Activated CD4-positive, alpha-beta T cell treated with anti-CD3 and anti-CD28 coated beads, Interleukin-2, amount 50 U/mL, for 16 hours (primary cell): ENCODE results near the gene SYT6.

Experiments used
- DNase-seq: peaks from one replicate; pipeline ENCODE4 v3.0.0-alpha.2; 2020

Gene SYT6, protein sequence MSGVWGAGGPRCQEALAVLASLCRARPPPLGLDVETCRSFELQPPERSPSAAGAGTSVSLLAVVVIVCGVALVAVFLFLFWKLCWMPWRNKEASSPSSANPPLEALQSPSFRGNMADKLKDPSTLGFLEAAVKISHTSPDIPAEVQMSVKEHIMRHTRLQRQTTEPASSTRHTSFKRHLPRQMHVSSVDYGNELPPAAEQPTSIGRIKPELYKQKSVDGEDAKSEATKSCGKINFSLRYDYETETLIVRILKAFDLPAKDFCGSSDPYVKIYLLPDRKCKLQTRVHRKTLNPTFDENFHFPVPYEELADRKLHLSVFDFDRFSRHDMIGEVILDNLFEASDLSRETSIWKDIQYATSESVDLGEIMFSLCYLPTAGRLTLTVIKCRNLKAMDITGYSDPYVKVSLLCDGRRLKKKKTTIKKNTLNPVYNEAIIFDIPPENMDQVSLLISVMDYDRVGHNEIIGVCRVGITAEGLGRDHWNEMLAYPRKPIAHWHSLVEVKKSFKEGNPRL

DNA sequence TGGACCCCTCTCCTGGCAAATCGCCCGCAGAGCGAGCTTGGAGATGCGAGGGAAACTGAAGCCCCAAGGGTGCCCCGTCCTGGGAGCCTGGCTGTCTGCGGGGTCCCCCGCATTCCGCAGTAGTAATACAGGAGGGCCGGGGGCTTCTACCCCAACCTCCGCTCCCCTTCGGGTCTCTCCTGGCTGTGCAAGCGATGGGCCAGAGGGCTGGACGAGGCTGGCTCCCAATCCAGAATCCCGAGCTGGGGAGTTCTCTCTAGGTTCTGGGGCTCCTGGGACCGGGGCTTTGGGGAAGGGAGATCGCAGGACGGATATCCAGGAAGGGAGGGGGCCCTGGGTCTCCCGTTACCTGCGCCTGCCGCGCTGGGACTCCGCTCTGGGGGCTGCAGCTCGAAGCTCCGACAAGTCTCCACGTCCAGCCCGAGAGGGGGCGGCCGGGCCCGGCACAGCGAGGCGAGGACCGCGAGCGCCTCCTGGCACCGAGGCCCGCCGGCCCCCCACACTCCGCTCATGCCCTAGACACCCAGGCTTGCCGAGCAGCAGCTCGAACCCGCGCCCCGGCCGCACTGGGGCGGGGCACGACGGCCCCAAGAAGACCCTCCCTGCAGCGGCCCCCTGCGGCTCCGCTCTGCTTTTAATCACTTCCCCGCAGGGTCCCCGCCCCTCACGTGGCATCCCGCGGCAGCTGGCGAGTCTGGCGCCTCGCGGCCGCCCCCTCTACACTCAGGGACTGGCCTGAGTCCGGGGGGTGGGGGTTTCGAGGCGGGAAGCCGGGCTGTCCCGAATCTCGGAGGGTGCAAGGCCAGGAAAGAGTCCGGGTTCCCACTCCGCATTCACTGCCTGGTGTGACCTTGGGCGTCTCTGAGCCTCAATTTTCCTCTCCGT, at the start of gene SYT6:
SYT6 (minus strand) TSS at position 609 of the 885 bp plus-strand sequence; CDS start at position 512, 97 bp downstream.
- no peak for DNase-seq

DNA sequence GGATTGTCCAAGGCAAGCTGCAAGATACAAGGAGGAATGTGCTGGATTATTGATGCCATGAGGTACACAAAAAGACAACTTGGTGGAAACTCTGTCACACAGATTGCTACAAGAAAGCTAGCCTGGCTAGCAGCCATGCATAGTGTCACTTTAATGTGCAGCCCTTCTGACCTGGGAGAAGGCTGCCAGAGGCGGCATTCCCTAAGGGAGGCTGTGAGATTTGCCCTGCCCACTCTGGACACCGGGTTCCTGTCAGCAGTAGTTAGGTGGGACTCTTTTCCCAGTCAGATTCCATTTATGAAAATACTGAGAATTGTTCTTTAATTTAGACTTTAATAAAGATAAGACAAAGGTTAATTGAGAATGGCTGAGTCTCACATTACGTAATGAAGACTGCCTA, 47.8 kb upstream of the SYT6 start:
- no peak for DNase-seq

DNA sequence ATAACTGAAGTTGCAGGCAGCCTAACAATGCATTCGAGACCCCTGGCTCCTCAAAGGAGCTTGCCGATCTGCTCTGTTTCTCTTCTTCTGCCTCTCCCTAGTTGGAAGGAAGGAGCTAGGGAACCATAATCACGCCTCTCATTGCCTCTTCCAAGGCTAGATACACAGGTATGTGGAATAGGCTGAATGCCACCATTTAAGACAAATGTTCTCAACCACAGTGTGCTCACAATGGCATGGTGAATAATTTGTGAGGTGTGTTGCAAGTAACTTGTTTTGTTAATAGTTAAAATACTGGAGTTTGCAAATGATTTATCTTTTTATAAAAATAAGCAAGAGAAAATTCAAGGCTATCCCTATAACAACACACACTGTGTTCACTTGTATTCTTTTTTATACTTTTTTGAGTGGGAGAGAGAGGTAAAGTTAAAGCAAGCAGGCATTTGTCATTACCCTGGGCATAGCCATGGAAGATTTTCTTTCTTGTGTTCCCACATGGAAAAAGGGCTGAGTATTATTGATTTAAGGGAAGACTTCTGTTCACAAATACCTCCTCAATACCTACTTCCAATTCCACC, 45.4 kb upstream of the SYT6 start:
- no peak for DNase-seq

DNA sequence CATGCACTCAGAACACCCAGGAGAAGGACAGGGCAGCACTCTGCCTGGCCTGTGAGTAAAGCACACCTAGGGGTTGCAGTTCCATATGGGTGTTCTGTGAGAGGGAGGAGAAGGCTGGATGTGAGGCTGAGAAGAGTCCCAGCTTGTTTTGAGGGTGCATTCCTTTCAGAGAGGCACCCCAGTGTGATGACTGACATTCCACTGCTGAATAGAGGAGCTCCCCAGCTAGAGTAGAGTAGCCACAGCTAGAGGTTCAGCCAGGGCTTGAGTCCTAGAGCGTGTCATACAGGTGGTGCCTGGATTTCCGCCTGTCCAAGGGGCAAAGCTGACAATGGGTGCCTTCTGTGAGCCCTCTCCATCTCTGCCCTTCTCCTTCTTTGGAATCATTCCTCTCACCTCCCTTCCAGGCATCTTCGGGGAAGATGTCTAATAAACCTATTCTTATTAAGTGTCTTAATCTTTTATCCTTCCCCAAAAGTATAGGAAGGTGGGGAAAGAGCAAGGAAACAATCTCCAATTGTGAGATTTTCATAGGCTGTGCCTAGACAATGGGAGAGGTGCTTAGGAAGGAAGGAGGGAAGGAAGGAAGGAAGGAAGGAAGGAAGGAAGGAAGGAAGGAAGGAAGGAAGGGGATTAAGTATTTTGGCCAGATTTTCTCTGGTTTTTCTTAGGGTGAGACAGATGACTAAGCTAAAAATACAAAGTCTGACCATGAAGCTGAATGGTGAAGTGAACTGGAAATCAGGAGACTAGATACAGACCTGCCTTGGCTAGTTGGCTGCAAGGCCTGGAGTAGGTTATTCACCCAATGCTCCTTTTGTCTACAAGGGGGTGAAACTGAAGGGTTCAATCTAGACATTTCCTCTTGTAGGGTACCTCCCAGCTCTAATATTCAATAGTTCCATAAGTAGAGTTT, 43.6 kb upstream of the SYT6 start:
- no peak for DNase-seq

DNA sequence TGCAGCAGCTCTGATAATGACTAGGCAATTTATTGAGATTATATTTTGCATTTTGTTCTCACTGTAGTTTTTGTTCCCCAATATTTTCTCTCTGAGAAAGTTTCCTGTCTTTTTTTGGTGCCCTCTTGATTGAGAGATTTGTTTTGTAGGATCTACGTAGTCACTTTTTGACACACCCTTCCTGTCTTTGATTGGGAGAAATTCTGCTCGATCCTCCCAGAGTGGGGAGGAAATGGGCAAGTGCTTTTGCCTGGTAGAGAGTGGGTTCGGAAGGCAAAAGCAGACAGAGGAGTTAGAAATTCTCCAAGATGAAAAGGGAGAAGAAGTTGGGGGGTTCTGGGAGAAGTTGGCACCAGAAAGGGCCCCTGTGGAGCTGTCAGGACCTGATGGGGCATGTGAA, 42.1 kb upstream of the SYT6 start:
- DNase-seq = no peak

DNA sequence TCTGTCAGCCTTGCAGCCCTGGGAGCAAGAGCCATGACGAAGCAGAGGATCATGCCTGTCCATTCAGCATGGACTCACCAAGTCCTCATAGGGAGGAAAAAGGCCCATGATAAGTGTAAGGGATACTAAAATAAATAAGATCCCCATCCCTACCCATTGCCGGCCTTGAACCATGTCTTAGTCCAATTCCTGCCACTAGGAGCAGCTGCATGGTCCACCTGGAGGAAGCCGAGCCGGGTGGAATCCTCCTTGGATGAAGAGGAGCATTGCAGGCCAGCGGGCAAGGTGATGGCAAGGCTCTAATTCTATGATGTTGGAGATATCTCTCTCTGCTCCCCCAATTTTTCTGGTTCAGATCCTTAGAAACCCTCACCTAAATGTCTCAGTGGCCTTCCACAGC, 38.7 kb upstream of the SYT6 start:
- DNase-seq = no peak

DNA sequence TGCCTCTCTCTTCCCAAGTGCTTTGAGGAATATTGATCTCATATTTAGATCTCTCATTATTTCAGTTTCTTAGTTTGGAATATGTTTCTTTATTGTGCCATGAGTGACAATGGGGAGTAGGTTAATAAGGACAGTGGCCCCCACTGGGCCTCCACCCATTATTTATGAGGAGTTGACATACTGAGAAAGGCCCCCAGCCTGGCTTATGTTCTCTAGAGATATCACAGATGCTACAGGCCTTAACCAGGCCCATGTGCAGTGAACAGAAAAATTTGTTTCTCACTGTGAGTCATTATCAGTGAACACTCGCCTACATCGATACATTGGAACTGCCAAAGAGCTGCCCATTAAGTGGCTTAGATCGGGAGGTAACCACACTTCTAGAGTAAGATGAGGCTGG, 35.7 kb upstream of the SYT6 start:
- DNase-seq = no peak

DNA sequence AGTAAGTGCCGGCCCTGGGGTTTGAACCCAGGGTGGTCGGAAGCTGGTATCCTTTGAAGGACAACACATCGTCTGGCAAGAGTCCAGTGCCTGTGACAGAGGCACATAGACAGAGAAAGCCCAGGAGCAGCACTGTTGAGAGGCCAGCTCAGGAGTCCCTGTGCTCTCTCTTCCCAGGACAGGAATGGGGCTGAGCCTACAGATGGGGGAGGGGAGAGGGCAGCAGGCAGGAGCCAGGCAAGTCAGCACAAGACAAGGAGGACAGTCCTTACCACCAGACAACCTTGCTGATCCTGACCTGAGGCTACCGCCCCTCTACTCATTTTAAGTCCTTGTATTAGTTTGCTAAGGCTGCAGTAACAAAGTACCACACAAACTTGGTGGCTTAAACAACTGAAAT, 27.7 kb upstream of the SYT6 start:
- no peak for DNase-seq

DNA sequence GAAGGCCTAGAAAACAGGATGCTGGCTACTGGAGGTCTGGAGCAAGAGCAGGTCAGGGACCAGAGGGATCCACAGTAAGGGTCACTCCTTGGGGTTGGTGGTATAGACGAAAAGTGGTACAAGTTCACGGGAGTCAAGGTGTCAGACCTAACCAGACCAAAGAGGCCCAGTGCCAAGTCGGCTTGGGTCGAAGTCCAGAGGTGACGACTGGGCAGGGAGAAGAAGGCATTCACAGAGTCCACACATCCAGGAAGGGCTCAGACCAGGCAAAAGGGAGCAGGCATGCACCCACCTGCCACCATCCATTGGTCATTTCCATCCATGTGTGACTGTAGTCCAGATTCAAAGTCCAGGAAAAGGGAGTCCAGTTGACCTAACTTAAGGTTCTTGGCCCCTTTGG, 27.1 kb upstream of the SYT6 start:
- DNase-seq = no peak

DNA sequence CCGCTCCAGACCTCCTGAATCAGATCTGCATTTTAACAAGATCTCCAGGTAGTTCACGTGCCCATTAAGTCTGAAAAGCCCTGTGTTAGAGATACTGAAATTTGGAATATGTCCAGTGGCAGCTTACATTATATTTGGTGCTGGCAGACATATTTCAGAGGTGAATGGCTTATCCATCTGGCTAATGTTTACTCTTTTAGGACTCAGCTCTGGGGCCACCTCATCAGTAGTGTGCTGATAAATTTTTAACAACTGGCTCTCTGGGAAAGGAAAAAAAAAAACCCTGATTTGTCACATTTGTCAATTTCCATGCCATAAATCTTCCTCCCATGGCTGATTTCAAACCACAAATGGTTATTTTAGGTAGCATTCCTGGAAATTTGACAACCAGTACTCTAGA, 25.3 kb upstream of the SYT6 start:
- no peak for DNase-seq

DNA sequence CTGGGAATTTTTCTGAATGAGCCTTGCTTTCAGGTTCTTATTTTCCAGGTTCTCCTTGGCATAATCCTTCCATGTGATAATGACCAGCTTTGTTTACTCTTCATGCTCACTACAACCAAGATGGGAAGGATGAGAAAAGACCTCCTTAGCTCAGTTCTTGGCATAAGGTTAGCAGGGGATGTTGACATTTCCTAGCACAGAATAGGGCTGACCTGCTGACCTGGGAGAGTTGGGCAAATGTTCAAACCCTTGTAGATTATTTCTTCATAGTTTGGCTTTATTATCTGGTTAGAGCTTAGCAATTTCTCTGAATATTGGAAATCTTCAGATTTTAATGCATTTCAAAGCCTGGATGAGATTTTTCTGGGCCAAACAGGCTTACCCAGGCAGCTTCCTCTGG, 23.6 kb upstream of the SYT6 start:
- DNase-seq = no peak

DNA sequence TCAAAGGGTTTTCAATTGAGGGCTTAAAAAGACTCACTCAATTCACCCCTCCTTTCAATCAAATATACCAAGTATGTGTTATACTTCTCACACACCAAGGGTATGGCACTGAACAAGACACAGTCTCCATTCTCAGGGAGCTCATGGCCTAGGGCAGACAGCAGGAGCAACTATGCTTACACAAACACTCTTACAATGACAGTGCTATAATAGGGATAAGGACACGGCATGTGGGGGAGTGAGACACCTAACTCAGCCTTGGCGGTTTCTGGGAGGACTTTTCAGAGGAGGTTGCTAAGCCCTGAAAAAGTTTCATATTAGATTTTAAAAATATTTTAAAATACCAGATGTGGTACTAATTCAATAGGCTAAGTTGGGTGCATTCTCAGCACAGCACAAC, 22.7 kb upstream of the SYT6 start:
- DNase-seq = no peak

DNA sequence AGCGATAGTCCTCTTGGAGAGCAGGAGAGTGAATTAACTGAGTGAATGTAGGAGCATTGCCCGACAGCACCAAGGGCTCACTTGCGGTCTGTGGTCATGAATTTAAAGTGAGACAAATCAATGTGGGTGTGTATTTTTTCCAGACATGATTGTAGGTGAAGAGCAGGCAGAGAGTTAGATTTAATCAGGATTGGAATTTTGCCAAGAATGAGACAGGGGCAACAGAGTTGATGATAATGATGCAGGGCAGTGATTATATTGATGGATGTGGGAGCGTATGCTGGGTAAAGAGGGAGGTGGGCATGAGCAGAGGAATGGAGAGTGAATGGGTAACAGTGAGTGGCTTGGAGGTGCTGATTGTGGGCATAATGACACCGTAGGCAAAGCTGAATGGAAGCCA, 20.0 kb upstream of the SYT6 start:
- no peak for DNase-seq

DNA sequence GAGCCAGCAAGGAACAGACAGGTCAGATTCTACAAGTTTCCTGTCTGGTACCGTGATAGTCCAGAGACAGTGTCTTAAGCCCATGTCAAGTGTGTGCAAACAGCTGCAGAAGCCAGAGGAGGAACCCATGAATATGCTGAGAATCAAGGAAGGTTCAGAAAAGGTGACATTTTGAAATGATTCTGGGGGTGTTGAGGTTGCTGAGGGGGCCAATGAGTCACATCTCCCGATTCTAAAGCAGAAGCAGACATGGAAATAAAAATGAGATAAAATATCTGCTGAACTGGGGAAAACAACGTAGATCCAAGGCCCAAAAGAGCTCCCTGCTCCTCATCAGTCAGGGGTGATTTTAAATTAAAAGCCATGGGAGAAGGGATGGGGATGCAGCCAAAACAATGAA, 15.8 kb upstream of the SYT6 start:
- no peak for DNase-seq

DNA sequence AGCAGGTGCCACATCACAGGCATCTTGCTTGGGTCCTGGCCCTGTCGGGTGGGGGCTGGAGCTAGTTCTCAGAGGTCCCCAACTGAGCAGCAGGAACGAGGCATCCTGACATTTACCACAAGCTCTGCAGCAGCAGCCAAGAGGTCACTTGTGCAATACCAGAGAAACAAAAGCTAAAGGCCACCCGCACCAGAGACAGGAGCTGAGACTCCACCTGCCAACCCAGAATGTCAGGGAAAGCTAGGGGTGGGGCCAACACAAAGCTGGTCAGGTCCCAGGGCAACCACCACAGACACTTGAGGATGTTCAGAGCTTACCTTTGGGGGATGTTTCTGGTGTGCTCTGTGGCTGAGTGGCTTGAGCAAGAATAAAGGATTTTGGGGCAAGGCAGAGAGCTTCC, 13.6 kb upstream of the SYT6 start:
- no peak for DNase-seq

DNA sequence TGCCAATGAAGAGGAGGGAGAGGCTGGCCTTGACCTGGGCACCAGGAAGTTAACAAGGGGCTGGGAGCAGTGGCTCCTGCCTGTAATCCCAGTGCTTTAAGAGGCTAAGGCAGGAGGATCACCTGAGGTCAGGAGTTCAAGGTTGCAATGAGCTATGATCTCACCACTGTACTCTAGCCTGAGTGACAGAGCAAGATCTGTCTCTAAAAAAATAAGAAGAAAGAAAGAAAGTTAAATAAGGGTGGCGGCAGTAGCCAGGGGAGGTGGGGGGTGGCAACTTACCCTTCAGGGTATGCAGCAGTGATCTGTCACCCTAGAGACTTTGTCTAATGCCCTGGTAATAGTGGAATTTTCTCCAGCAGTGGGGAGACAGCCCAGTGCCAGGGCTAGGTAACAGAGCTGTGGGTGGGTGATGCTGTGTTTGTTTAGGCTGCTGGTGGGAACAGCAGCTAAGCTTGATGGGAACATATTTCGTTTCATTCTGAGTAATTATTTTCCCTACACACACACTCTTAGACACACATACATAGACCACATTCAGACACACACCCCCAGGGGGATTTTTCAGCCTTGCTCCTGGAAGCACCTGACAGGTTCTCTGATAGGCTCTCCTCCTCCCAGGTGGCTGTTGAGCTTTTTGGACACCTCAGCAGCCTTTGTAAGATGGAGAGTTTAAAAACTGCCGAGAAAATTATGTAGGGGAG, 11.3 kb upstream of the SYT6 start:
- no peak for DNase-seq

DNA sequence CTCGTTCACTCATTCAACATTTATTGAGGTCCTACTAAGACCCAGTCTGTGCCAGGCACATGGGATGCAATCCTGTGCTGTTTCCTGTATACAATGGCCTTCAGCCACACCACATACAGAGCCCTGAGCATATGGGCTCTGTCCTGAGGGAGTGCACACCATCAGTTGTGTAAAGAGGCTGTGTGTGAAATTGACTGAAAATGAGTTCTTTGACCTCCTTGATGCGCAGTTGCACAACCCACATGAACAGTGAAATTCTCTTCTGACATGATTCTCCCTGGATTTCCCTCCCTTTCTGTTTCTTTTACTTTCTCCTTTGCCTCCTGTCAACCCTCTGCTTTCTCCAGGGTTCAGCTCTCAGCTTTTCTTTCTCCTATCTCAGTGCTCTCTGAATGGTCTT, 6.3 kb upstream of the SYT6 start:
- DNase-seq = no peak

DNA sequence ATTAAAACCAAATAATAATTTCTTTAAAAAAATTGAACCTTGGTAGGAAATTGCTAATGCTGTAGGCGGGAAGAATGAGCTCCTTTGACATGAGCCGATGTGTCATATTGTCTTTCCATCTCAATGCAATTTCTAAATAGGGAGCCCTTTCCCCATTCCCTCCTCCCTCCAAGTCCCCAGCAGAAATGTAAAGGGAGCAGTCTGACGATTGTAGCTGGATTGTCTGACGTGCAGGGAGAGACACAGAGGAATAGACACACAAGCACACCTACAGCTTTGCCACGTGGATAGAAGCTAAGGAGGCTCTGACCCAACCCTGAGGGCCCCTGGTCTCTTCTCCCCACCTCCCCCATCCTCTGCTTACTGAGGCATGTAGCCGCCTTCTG, 3.6 kb upstream of the SYT6 start:
- DNase-seq = no peak

DNA sequence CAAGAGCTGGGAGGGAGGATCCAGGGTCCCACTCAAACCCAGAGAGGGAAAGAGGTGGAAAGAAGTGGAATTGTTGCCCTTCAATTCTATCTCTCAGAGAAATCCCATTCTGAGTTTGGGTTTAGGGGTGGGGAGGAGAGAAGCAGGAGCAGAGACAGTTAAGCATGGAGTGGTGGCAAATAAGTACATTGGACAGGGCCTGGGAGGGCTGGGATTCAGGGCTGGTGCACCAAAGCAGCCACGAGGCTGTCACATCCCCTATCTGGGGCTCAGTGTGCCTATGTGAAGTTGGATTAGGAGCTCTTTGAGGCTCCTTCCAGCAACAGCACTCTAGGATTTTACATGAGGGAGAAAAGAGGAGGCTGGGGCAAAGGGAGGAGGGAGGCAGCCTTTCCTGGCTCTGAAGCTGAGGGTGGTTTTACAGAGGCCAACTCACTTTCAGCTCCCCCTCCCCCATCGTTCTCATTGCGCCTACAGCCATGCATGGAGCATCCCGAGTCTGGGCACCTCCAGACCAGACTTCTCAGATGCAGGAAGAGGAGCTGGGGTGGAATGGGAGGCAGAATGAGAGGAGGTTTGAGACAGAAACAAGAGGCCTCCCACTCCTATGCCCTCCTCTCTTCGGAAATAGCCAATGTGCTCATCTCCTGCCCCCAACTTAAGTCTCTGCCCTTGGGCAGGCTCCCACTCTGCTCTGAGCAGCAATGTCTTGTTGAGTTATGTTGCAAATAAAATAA, 3.0 kb upstream of the SYT6 start:
- DNase-seq = no peak

DNA sequence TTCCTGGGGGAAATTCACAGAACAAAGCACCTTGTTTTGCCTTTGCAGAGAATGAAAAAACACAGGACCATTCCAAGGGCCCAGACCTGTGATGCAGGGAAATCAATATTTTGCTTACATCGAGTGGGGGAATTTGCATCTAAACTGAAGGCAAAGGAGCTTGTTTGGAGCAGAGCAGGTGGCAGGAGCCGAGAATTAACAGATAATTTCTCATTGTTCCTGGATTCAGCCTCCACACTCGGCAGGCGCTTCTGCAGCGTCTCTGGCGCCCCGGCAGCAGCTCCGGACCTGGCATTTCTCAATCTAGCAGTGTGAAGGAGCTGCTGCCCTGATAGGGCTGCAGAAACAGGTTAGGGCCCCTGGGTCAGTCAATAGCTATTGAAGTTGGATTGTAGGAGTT, 2.0 kb upstream of the SYT6 start:
- no peak for DNase-seq

DNA sequence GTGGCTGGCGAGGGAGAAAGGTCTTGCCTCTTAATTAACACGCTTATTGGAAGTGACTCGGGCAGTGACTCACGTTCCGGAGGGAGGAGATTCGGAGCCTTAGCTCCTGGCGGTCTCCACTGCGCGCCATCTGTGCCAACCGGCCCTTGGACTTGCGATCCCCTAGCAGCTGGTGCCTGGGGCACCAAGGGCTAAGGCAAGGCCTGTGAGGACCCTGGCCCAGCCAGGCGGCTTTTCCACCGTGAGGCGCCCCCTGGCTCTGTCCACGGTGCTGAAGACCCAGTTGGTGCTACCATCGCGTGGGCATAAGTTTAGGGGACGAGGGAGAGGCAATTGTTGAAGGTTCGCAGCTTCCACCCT, 1.3 kb upstream of the SYT6 start:
- DNase-seq = no peak
